Glomerular visceral epithelial cell (primary cell): ENCODE data around the gene LMF1.

Experiments
- DNase-seq: peaks from one replicate; pipeline ENCODE4 v3.0.0-alpha.2; 2016; ENCODE audit errors: extremely low spot score

LMF1 gene

DNA sequence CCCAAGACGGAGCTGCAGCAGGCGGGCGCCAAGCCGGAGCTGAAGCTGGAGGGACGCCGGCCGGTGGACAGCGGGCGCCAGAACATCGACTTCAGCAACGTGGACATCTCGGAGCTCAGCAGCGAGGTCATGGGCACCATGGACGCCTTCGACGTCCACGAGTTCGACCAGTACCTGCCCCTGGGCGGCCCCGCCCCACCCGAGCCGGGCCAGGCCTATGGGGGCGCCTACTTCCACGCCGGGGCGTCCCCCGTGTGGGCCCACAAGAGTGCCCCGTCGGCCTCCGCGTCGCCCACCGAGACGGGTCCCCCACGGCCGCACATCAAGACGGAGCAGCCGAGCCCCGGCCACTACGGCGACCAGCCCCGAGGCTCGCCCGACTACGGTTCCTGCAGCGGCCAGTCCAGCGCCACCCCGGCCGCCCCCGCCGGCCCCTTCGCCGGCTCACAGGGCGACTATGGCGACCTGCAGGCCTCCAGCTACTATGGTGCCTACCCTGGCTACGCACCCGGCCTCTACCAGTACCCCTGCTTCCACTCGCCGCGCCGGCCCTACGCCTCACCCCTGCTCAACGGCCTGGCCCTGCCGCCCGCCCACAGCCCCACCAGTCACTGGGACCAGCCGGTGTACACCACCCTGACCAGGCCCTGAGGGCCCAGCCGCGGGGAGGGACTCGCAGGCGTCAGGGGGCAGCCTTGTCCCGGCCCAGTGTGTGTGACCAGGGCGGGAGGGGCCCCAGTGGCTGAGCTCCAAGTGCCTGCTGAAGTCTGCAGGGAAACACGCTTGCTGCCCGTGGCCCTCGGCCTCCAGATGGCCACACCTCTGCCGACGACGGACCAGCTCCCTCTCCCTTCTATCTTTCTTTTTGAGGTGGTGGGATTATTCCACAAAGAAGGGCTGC is 14.2 kb upstream of the LMF1 start:
- no peak for DNase-seq

DNA sequence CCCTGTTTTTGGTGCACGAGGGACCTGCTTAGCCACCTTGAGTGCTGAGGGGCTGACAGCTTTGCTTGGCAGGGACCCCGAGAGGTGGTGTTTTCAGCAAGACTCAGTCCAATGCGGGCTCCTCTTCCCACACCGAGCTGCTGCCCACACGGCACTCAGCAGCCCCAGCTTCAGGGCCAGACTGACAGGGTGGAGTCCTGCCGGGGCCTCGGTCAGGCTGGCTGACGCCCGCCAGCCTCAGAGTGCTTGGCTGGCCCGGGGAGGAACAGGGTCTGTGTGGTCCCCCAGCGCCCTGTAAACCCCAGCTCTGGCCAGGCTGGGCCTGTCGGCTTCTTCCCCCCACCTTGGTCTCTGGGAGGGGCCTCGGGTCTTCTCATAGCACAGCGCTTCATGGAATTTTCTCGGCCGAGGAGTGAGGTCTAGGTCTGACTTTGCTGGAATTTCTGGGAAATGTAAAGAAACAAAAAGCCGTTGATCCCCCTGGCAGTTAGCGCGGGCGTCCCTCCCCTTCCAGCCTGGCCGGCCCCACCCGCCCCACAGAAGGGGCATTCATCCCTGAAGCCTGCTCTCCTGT is 13.4 kb upstream of the LMF1 start:
- DNase-seq = no peak

GRCh38 chr16:983044-984030 is 12.6 kb upstream of the LMF1 start:
- DNase-seq = no peak

- no peak for DNase-seq
These were observed 11.6 kb upstream of the LMF1 start for GRCh38 chr16:982145-983043.

DNA sequence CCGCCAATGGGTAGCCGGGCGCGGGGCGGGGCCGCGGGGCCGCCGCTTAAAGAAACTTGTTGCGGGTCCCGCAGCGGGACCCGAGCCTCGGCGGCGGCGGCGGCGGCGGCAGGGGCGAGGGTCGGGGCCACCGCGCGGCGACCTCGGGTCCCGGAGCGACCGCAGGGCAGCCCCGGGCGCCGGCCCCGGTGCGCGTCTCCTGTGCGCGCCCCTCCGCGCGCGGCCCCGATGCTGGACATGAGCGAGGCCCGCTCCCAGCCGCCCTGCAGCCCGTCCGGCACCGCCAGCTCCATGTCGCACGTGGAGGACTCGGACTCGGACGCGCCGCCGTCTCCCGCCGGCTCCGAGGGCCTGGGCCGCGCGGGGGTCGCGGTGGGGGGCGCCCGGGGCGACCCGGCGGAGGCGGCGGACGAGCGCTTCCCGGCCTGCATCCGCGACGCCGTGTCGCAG is 10.9 kb upstream of the LMF1 start, which contains the start of gene SOX8:
SOX8 (plus strand) TSS at position 76 of the 450 bp plus-strand sequence; CDS start at position 229, 153 bp downstream.
- DNase-seq = no peak

DNA sequence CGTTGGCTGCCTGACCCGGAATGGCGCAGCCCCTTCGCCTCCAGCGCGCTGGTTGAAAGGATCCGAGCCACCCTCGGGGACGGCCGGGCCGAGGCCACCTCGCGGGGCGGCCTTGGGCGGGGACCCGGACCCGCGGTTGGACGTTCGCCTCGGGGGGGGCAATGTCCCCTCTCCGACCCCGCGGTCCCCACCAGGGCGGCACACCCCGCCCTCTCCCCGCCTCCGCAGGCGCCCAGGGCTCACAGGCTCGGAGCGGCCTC is 9.7 kb upstream of the LMF1 start:
- no peak for DNase-seq

DNA sequence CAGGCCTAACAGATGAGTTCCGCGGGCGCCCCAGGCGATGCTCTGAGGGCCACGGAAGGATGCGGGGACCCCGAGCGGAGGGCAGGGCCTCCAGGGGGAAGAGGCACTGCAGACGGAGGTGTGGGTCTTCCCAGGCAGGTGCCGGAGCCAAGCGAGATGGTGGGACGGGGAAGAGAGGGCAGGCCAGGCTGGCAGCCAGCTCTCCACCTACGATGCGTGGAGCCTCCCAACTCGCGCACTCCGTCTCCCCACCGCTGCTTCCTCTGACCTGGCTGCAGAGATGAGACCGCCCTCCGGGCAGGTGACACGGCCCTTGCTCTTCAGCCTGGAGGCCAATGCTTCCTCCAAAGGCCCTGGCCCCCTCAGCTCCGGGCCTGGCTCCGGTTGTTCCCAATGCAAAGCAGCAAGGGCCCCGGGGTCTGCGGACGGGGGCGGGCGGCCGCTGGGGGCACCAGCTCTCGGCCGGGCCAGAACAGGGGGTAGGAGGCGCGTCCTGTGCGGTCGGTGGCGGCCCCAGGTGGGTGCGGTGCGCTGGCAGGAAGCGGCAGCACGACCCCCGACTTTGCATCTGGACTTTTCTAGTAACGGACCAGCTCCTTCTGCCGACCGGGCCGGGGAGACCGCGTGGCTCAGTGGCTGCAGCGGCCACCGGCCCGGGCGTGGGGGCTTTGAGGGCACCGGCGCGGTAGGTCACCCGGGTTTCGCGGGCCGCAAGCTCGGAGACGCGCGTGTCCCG is 9.2 kb upstream of the LMF1 start:
- DNase-seq = no peak

- no peak for DNase-seq
These were observed 8.4 kb upstream of the LMF1 start for GRCh38 chr16:979147-979546.

DNA sequence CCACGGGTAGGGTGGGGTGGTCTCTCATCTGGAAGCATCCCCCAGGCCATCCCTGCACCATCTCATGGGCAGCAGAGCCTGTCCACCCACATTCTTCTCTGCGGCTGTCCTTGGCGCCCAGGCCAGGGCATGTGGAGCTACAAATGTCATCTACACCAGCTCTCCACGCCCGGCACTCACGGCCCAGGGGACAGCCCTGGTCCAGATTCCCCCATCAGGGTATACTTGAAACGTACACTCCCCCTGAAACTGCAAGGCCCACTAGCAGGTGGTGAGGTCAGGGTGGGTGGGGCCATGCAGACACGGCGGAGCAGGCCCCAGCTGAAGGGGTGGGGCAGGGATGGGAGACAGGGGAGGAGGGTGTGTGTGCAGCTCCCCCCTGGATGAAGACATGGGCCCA is 7.6 kb upstream of the LMF1 start:
- no peak for DNase-seq

DNA sequence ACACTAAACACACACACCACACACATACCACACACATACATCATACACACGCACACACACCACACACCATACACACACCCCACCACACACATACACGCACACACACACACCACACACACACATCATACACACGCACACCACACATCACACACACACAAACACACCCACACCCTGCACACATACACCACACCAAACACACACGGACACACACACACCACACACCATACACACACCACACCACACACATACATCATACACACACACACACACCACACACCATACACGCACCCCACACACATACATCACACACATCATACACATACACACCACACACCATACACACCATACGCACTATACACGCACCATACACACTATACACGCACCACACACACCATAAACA is 7.1 kb upstream of the LMF1 start:
- no peak for DNase-seq

DNA sequence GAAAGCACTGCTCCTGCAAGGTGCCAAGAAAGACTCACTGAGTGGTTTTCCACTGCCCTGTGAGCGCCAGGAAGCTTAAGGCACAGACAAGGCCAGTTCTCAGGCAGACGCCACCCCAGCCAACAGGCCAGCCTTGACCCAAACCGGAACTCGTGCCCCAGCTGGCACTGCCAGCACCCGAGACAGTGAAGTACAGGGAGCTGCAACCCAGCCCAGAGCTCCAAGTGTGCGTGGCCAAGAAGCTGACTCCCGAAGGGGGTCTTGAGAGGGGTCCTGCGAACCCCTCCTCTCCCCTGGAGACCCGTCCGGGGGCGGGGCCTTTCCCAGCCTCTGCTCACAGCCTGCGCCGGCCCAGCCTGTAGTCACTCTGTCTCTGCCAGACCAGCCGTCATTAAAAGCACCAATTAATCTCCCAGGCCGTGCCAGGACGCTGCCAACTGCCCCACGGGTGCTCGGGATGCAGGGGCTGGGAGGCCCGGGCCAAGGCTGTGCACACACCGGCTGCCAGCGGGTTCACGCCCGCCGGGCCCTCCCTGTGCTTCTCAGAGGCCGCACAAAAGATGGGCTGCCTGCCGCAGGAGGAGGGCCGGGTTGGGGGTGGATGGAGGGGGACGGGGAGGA is 6.4 kb upstream of the LMF1 start:
- no peak for DNase-seq

DNA sequence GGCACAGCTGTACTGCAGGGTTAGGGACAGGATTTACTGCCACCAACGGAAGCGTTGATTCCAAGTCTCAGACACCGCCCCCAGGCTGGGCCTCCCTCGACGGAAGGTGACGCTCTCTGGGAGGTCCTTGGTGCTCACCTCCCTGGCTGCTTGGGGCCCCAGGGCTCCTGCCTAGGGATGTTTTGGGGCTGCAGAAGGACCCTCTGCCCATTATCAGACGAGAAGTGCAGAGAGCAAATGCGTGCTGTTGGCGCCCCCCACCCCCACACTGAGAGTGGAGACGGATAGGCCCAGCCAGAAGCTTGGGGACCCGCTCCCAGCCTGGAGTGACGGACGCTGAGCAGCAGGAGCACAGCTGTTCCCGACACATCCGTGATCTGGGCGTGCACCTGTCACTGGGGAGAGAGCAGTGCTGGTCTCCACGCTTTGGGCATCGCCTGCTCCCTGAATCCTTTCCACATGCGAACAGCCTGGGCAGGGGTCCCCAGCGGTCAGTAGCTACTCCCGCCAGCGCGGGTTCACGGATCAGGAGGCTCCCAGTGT is 5.7 kb upstream of the LMF1 start:
- DNase-seq = no peak

- DNase-seq = no peak
These were observed 4.5 kb upstream of the LMF1 start for GRCh38 chr16:975291-975690.

GRCh38 chr16:974611-975261 is 4.0 kb upstream of the LMF1 start:
- DNase-seq = peak; percentile 35

- DNase-seq = peak; percentile 28
These were observed 3.3 kb upstream of the LMF1 start for GRCh38 chr16:974001-974601.

- DNase-seq = no peak
These were observed 2.6 kb upstream of the LMF1 start for GRCh38 chr16:973366-973765.

DNA sequence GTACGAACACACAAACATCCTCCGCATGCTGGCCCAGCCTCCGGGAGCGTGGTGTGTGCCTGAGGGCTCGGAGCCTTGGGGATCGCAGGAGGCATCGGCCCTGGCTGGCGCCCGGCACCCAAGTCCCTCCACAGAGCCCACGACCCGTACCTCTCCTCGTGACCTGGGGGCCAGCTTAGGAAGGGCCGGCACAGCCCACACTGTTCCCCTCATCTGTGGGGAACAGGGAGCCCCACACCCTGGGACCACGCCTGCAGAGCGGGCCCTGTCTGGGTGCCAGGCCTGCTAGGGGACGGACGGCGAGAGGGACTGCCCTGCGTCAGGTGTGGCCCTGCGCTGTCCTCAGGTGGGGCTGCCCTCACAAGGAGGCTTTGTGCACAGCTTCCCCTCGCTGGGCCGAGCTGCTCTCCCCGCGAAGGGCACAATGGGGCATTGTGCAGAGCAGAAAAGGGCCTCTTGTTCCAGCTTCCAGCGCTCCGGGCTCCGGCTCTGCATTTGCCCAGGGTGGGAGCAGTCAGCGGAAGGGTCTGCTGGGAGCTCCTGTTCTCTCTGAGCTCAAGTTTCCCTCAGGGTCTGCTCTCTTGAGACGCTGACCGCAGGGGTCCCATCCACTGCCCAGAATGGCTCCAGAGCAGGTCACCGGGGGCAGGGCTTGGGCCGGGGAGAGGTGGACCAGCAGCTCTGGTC is 1.7 kb upstream of the LMF1 start:
- DNase-seq = no peak

GRCh38 chr16:971981-972315 is 1.2 kb upstream of the LMF1 start:
- DNase-seq = no peak

- DNase-seq = no peak
These were observed 760 bp upstream of the LMF1 start for GRCh38 chr16:971582-971905.
